ENCODE measurements around the gene POR. TPM values are rescaled to one million over a fixed set of nuclear protein-coding genes. Genes with fewer than 3 reads are reported as not detected.

POR gene
- total and polyA plus RNA-seq, 10 donors: 49.1 to 170 (median 117) TPM

DNA sequence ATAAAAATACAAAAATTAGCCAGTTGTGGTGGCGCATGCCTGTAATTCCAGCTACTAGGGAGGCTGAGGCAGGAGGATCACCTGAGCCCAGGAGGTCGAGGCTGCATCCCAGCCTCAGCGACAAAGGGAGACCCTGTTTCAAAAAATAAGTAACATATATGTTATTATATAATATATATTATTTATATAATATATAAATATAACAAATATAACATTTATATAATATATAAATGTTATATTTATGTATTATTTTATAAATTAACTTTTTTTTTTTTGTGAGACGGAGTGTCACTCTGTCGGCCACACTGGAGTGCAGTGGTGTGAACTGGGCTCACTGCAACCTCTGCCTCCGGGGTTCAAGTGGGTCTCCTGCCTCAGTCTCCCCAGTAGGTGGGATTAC is 1.5 kb upstream of the POR start:
- Histone ChIP-seq H3K36me3 (peaks cover 0 to 3% (median 0%) of the 10 kb centered on the region in 6 donors), H3K27me3 (replicated peaks in 1 of 7) (no peaks in the 10 kb centered on the region), H3K4me3 (peak overlapping the region in 3 of 8 donors; percentile 74 to 99 (median 91)), H3K9me3 (no peaks in the 10 kb centered on the region), H3K27ac (no peak overlapping the region), H3K4me1 (peaks cover 14 to 43% (median 32%) of the 10 kb centered on the region in 6 donors)
- DNase-seq: no peak
- intact Hi-C loops (cut with DNase I; ENCODE audit: low total_unique reads): no loop called here
- WGBS, 5 donors: 95 to 99% (median 95%) methylated on average over 6 of the region's 6 CpGs
- TF ChIP-seq POLR2AphosphoS5 (IDR thresholded peaks at IDR 0.05) (no peak), POLR2A (IDR thresholded peaks at IDR 0.05) (no peak)
- TF ChIP-seq, protein P1, sequence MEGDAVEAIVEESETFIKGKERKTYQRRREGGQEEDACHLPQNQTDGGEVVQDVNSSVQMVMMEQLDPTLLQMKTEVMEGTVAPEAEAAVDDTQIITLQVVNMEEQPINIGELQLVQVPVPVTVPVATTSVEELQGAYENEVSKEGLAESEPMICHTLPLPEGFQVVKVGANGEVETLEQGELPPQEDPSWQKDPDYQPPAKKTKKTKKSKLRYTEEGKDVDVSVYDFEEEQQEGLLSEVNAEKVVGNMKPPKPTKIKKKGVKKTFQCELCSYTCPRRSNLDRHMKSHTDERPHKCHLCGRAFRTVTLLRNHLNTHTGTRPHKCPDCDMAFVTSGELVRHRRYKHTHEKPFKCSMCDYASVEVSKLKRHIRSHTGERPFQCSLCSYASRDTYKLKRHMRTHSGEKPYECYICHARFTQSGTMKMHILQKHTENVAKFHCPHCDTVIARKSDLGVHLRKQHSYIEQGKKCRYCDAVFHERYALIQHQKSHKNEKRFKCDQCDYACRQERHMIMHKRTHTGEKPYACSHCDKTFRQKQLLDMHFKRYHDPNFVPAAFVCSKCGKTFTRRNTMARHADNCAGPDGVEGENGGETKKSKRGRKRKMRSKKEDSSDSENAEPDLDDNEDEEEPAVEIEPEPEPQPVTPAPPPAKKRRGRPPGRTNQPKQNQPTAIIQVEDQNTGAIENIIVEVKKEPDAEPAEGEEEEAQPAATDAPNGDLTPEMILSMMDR (IDR thresholded peaks at IDR 0.05 in 8 of 11, conservative IDR thresholded peaks at IDR 0.05 in 3 of 11): no peak

DNA sequence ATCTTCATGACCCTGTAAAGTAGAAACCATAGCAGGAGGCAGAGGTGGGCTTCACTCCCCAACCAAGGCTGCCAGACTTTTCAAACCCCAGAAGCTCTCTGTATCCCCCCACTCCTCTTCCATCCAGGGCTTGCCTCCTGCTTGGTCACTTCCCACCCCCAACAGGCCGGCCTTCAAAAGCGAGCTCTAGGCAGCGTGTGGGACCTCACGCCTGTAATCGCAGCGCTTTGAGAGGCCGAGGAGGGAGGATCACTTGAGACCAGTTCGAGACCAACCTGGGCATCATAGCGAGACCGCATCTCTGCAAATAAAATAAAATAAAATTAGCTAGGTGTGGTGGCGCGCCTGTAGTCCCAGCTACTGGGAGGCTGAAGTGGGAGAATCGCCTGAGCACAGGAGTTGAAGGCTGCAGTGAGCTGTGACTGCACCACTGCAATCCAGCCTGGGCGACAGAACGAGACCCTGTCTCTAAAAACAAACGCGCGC is 743 bp upstream of the POR start:
- TF ChIP-seq POLR2AphosphoS5 (IDR thresholded peaks at IDR 0.05) (no peak), POLR2A (IDR thresholded peaks at IDR 0.05) (no peak)
- TF ChIP-seq, protein P1 (IDR thresholded peaks at IDR 0.05 in 8 of 11, conservative IDR thresholded peaks at IDR 0.05 in 3 of 11): no peak
- H3K27me3 ChIP-seq (replicated peaks in 1 of 7): no peaks in the 10 kb centered on the region
- H3K36me3 ChIP-seq: peaks cover 0 to 4% (median 0%) of the 10 kb centered on the region in 6 donors
- peak overlapping the region; percentile 85 to 98 (median 93) for H3K27ac ChIP-seq
- 32 to 47% (median 39%) methylated on average over 18 of the region's 18 CpGs for WGBS, 5 donors
- DNase-seq: peak; percentile 79
- peaks cover 14 to 51% (median 39%) of the 10 kb centered on the region in 6 donors for H3K4me1 ChIP-seq
- H3K4me3 ChIP-seq: peak overlapping the region; percentile 74 to 99 (median 86)
- intact Hi-C loops (cut with DNase I; ENCODE audit: low total_unique reads): no loop called here
- H3K9me3 ChIP-seq: no peaks in the 10 kb centered on the region

DNA sequence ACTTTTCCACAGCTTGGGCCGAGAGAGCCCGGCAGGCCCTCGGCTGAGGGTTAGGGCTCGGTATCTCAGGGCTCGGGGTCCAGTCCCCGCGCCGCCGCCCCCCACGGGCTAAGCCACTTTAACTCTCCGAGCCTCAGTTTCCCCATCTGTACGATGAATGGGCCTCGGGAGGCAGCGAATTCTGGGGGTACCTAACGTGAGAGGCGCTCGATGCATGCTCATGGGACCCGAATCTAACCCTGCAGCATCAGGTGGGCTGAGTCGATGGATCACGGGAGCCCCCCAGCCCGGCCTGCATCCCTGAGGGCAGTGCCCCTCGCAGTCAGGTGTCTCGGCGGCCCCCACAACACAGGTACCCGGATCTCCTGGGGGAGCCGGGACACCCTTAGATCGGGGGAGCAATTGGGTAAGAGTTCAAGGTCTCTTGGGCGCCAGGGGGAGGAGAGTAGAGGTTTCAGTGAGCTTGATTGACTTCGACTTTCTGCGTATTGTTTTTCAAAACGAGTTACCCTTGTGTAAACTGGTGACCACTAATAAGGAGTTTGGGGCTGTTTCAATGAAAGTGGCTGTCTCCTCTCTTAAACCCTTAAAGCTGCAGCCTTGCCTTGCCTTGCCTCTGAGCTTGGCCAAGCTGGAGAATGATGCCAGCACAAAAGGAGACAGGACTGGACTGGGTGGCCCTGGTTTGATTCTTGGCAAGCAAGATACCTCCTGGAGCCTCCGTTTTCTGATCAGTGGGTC is 631 bp downstream of the POR start:
- H3K27me3 ChIP-seq (replicated peaks in 1 of 7): no peaks in the 10 kb centered on the region
- intact Hi-C loops (cut with DNase I; ENCODE audit: low total_unique reads): no loop called here
- H3K27ac ChIP-seq: peak overlapping the region; percentile 85 to 98 (median 93)
- peaks cover 14 to 63% (median 43%) of the 10 kb centered on the region in 6 donors for H3K4me1 ChIP-seq
- H3K9me3 ChIP-seq: no peaks in the 10 kb centered on the region
- DNase-seq: peak; percentile 86
- H3K36me3 ChIP-seq: peaks cover 0 to 7% (median 0%) of the 10 kb centered on the region in 6 donors
- TF ChIP-seq POLR2A (IDR thresholded peaks at IDR 0.05) (no peak), POLR2AphosphoS5 (IDR thresholded peaks at IDR 0.05) (no peak)
- TF ChIP-seq, protein P1 (IDR thresholded peaks at IDR 0.05 in 8 of 11, conservative IDR thresholded peaks at IDR 0.05 in 3 of 11): no peak
- WGBS, 5 donors: 1 to 3% (median 2%) methylated on average over 13 to 32 of the region's 32 CpGs
- peak overlapping the region; percentile 74 to 99 (median 86) for H3K4me3 ChIP-seq

DNA sequence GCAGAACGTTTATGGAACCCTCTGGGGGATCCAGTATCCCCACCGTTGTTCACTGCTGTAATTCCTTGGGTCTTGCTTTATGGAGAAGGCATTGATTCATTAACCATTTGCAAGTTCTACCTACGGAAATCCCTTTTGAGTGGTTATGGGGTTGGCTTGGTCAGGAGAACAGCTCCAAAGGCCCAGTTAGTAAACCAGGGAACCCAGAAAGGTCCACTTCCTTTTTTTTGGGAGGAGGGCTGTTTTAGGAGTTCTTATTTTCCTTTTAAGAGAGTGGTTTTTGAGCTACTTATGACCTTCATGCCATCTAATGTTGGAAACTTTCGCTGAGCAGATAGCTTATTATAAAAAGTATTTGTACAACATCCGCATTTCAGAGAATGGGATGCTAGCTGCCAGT is 1.3 kb downstream of the POR start:
- Histone ChIP-seq H3K9me3 (no peaks in the 10 kb centered on the region), H3K27ac (peak overlapping the region in 4 of 8 donors; percentile 88 to 98 (median 96)), H3K27me3 (replicated peaks in 1 of 7) (no peaks in the 10 kb centered on the region), H3K36me3 (peaks cover 0 to 12% (median 0%) of the 10 kb centered on the region in 6 donors), H3K4me1 (peaks cover 14 to 70% (median 43%) of the 10 kb centered on the region in 6 donors), H3K4me3 (peak overlapping the region; percentile 74 to 99 (median 86))
- intact Hi-C loops (cut with DNase I; ENCODE audit: low total_unique reads): no loop called here
- DNase-seq: no peak
- TF ChIP-seq, protein P1 (IDR thresholded peaks at IDR 0.05 in 8 of 11, conservative IDR thresholded peaks at IDR 0.05 in 3 of 11): no peak
- TF ChIP-seq POLR2A (IDR thresholded peaks at IDR 0.05) (no peak), POLR2AphosphoS5 (IDR thresholded peaks at IDR 0.05) (no peak)
- 59 to 73% (median 68%) methylated on average over 5 of the region's 5 CpGs for WGBS, 5 donors
